Measurements from ENCODE around the gene CHRM5. TPM values are rescaled to one million over a fixed set of nuclear protein-coding genes. Genes with fewer than 3 reads are reported as not detected.

Gene CHRM5
- total RNA-seq, 2 donors from 2014 or later, result not detected

GRCh38 chr15:33982516-33982915, 14.2 kb downstream of the CHRM5 start:
- Mint-ChIP-seq H3K27ac (no peak overlapping the region), H3K9me3 (no peaks in the 10 kb centered on the region), H3K4me1 (peaks cover 5% of the 10 kb centered on the region), H3K4me3 (no peak overlapping the region), H3K36me3 (ENCODE audit: low read depth) (no peaks in the 10 kb centered on the region), H3K27me3 (ENCODE audit: insufficient read depth) (no peaks in the 10 kb centered on the region)
- DNase-seq, result no peak
- Histone ChIP-seq H3K4me1 (ENCODE audit: control insufficient read depth, insufficient read depth, low read length) (no peaks in the 10 kb centered on the region), H3K36me3 (ENCODE audit: control insufficient read depth, insufficient read depth, low read length) (peaks cover 6% of the 10 kb centered on the region), H3K9me3 (ENCODE audit: control insufficient read depth, low read length) (no peaks in the 10 kb centered on the region), H3K4me3 (ENCODE audit: low read length) (no peak overlapping the region), H3K27me3 (ENCODE audit: control insufficient read depth, insufficient read depth, low read length, poor library complexity, severe bottlenecking) (no peaks in the 10 kb centered on the region), H3K27ac (ENCODE audit: low read depth, low read length) (no peak overlapping the region), H3K9ac (ENCODE audit: extremely low read depth, low read length, poor library complexity, severe bottlenecking) (no peak overlapping the region)
- WGBS, 2 experiments (ENCODE audit: insufficient coverage in 1 of 2, insufficient read length in 1 of 2), result 92 to 100% methylated on average over 1 of the region's 1 CpG
- no peak for TF ChIP-seq CTCF (conservative IDR thresholded peaks at IDR 0.05)

- Mint-ChIP-seq H3K36me3 (ENCODE audit: low read depth) (no peaks in the 10 kb centered on the region), H3K4me3 (no peak overlapping the region), H3K27me3 (ENCODE audit: insufficient read depth) (no peaks in the 10 kb centered on the region), H3K9me3 (no peaks in the 10 kb centered on the region), H3K4me1 (peaks cover 5% of the 10 kb centered on the region), H3K27ac (no peak overlapping the region)
- no peak for DNase-seq
- TF ChIP-seq CTCF (conservative IDR thresholded peaks at IDR 0.05), result no peak
- Histone ChIP-seq H3K4me3 (ENCODE audit: low read length) (no peak overlapping the region), H3K27me3 (ENCODE audit: control insufficient read depth, insufficient read depth, low read length, poor library complexity, severe bottlenecking) (no peaks in the 10 kb centered on the region), H3K9ac (ENCODE audit: extremely low read depth, low read length, poor library complexity, severe bottlenecking) (no peak overlapping the region), H3K36me3 (ENCODE audit: control insufficient read depth, insufficient read depth, low read length) (peaks cover 6% of the 10 kb centered on the region), H3K4me1 (ENCODE audit: control insufficient read depth, insufficient read depth, low read length) (no peaks in the 10 kb centered on the region), H3K9me3 (ENCODE audit: control insufficient read depth, low read length) (no peaks in the 10 kb centered on the region), H3K27ac (ENCODE audit: low read depth, low read length) (peak overlapping the region; percentile 72)
- 68 to 100% methylated on average over 1 of the region's 1 CpG for WGBS, 2 experiments (ENCODE audit: insufficient coverage in 1 of 2, insufficient read length in 1 of 2)
Observed at GRCh38 chr15:33985287-33985686, 17.0 kb downstream of the CHRM5 start.

GRCh38 chr15:33985751-33986150, 17.5 kb downstream of the CHRM5 start:
- Mint-ChIP-seq H3K36me3 (ENCODE audit: low read depth) (no peaks in the 10 kb centered on the region), H3K27ac (no peak overlapping the region), H3K27me3 (ENCODE audit: insufficient read depth) (no peaks in the 10 kb centered on the region), H3K9me3 (no peaks in the 10 kb centered on the region), H3K4me3 (no peak overlapping the region), H3K4me1 (peaks cover 5% of the 10 kb centered on the region)
- H3K4me1 ChIP-seq (ENCODE audit: control insufficient read depth, insufficient read depth, low read length), result no peaks in the 10 kb centered on the region
- H3K27me3 ChIP-seq (ENCODE audit: control insufficient read depth, insufficient read depth, low read length, poor library complexity, severe bottlenecking), result no peaks in the 10 kb centered on the region
- peak overlapping the region; percentile 72 for H3K27ac ChIP-seq (ENCODE audit: low read depth, low read length)
- no peak overlapping the region for H3K4me3 ChIP-seq (ENCODE audit: low read length)
- H3K9me3 ChIP-seq (ENCODE audit: control insufficient read depth, low read length), result no peaks in the 10 kb centered on the region
- H3K9ac ChIP-seq (ENCODE audit: extremely low read depth, low read length, poor library complexity, severe bottlenecking), result no peak overlapping the region
- TF ChIP-seq CTCF (conservative IDR thresholded peaks at IDR 0.05), result no peak
- H3K36me3 ChIP-seq (ENCODE audit: control insufficient read depth, insufficient read depth, low read length), result peaks cover 6% of the 10 kb centered on the region
- DNase-seq, result no peak
- 94% methylated on average over 2 of the region's 3 CpGs; no CpG with 5 or more reads in 1 of the 2 experiments for WGBS, 2 experiments (ENCODE audit: insufficient coverage in 1 of 2, insufficient read length in 1 of 2)

Data from endodermal cell (in vitro differentiated cells).